Esophagus muscularis mucosa (tissue), 4 donors: ENCODE data around the gene BET1. TPM values are rescaled to one million over a fixed set of nuclear protein-coding genes. Genes with fewer than 3 reads are reported as not detected.

Experiments
- DNase-seq: peaks from one replicate; pipeline ENCODE4 v3.0.0-alpha.2; 2017; ENCODE audit errors: extremely low spot score
- H3K27ac ChIP-seq, 4 donors: fragments of 200-600 bp; sonication (generic); replicated peaks in 1 of 4; 1 replicate in 3 of 4; 2 replicates in 1 of 4; pipeline ENCODE4 v1.5.1; 2016 to 2019; ENCODE audit warnings: mild to moderate bottlenecking in 1 of 4
- H3K27me3 ChIP-seq, 4 donors: fragments of 200-600 bp; sonication (generic); one replicate each; pipeline versions ENCODE4 v1.5.1 to v1.6.0; 2016 to 2019
- H3K36me3 ChIP-seq, 4 donors: fragments of 200-600 bp; sonication (generic); one replicate each; pipeline ENCODE4 v1.5.1; 2016 to 2019
- H3K4me1 ChIP-seq, 4 donors: fragments of 200-600 bp; sonication (generic); one replicate each; pipeline ENCODE4 v1.5.1; 2016 to 2019
- H3K4me3 ChIP-seq, 4 donors: fragments of 200-600 bp; sonication (generic); 1 replicate in 2 of 4; 2 replicates in 2 of 4; pipeline ENCODE4 v1.5.1; 2016 to 2019; ENCODE audit warnings: mild to moderate bottlenecking in 4 of 4, moderate library complexity in 1 of 4
- H3K9me3 ChIP-seq, 4 donors: fragments of 200-600 bp; sonication (generic); 1 replicate in 3 of 4; 2 replicates in 1 of 4; pipeline ENCODE4 v1.5.1; 2016 to 2019
- CTCF ChIP-seq, 3 experiments: fragments of 200-600 bp in 2 of 3; fragments of 450-650 bp in 1 of 3; sonication (generic) in 2 of 3; IDR thresholded peaks; one replicate each; pipeline ENCODE4 v1.5.1; 2017 to 2019; ENCODE audit warnings: antibody characterized with exemption in 3 of 3, mild to moderate bottlenecking in 2 of 3, moderate library complexity in 1 of 3
- EP300 ChIP-seq: sonication (generic); formaldehyde crosslinking; IDR thresholded peaks from one replicate; pipeline ENCODE4 v1.6.1; 2017; ENCODE audit warnings: antibody characterized with exemption
- POLR2A ChIP-seq: fragments of 450-650 bp; IDR thresholded peaks from one replicate; pipeline ENCODE4 v1.6.1; 2017; ENCODE audit warnings: antibody characterized with exemption, moderate library complexity, mild to moderate bottlenecking, low read depth
- POLR2AphosphoS5 ChIP-seq, 2 donors: sonication (generic); formaldehyde crosslinking; IDR thresholded peaks; one replicate each; pipeline ENCODE4 v1.6.1; 2017; ENCODE audit warnings: antibody characterized with exemption in 2 of 2
- WGBS: methylation state at CpG from one replicate; pipeline ENCODE4 v1.1.5; 2018; 5-methylcytosine and 5-hydroxymethylcytosine counted together
- intact Hi-C: fragments of 100-400 bp; cut with DNase I; formaldehyde crosslinking; loops from one replicate; pipeline ENCODE4 v1.15.1; 2023
- total RNA-seq, 4 donors: library from RNA; depleted of rRNA; stranded (reverse); fragments of >200 nt; gene quantifications; one replicate each; pipeline versions ENCODE4 v1.1.0 to v1.2.1, GENCODE V29; 2016

BET1 gene
- total RNA-seq, 4 donors from 2014 or later = 10.5 to 15.8 (median 12.6) TPM

DNA sequence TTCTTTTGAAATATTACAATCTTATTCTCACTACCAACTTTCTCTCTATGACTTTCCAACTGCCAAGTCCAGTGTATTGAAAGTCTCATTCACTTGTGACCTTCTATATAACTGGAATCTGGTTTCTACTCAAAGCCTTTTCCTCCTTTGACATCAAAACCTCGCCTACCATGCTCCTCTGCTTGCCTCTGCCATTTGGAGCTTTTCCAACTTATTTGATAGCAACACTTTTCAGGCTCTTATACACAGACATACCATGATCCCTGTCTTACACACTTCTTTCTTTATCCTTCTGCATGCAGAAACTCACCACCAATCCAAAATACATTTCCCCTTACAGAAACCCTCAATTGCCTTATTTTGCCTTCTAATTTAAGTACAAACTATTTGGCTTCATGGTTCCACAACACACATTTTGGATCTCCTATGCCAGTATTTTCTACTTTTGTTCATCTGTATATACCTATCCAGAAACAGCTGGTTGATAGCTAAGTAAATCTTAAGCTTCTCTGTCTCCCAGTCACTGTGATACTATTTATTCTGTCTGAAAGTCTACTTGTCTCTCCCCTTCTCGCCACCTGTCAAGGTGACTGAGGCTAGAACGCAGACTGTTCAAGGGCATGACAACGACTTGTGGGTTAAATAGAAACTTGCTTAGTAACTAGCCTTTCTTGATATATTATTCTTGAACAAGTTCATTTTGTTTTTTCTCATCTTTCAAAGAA lies 60.2 kb downstream of the BET1 start:
- DNase-seq = no peak
- Histone ChIP-seq H3K4me3 (no peak overlapping the region), H3K9me3 (no peaks in the 10 kb centered on the region), H3K36me3 (no peaks in the 10 kb centered on the region), H3K4me1 (peaks cover 0 to 19% (median 0%) of the 10 kb centered on the region in 4 donors), H3K27me3 (no peaks in the 10 kb centered on the region), H3K27ac (no peak overlapping the region)
- intact Hi-C loops = no loop called here
- 47% methylated on average over 4 of the region's 4 CpGs for WGBS
- no peak for TF ChIP-seq EP300
- TF ChIP-seq POLR2AphosphoS5 (IDR thresholded peaks at IDR 0.05) = no peak
- no peak for TF ChIP-seq CTCF (IDR thresholded peaks at IDR 0.05)
- TF ChIP-seq POLR2A = no peak

Other genes starting within 250 kb of the BET1 start
- 1 to 10 TPM in 3 of 4 donors, not detected in 1; 1.9 to 3.2 (median 2.3) TPM for gene TFPI2, start 113.6 kb downstream of the BET1 start, total RNA-seq
- gene GNGT1, start 97.8 kb downstream of the BET1 start, total RNA-seq = not detected
- 10 to 100 TPM; 19.9 to 26.0 (median 22.3) TPM for gene GNG11, start 82.6 kb downstream of the BET1 start, total RNA-seq